WTC11 (cell line): ENCODE results near the gene RPS6KL1. TPM values are rescaled to one million over a fixed set of nuclear protein-coding genes. Genes with fewer than 3 reads are reported as not detected.

Experiments
- total RNA-seq: library from RNA; stranded (reverse); gene quantifications from 3 replicates; pipeline ENCODE4 v1.2.3, GENCODE V29; 2021

The RPS6KL1 gene
- total RNA-seq, 1 experiment from 2014 or later: 10.6 TPM

Other genes with a start within 250 kb of the RPS6KL1 start
- gene AREL1, start 210.2 kb downstream of the RPS6KL1 start, total RNA-seq: 32.4 to 37.0 TPM (median 32.7 TPM) in 3 replicates
- 59.4 to 62.2 TPM (median 61.6 TPM) in 3 replicates for gene FCF1, start 210.1 kb downstream of the RPS6KL1 start, total RNA-seq
- gene YLPM1, start 159.9 kb downstream of the RPS6KL1 start, total RNA-seq: 65.6 to 67.1 TPM (median 66.6 TPM) in 3 replicates
- gene PROX2, start 47.1 kb downstream of the RPS6KL1 start, total RNA-seq: 0.04 to 0.27 TPM in 2 of 3 replicates, not detected in the other
- gene DLST, start 41.3 kb downstream of the RPS6KL1 start, total RNA-seq: 112 to 121 TPM (median 119 TPM) in 3 replicates
- gene PGF, start 32.3 kb upstream of the RPS6KL1 start, total RNA-seq: 5.0 to 6.7 TPM (median 6.5 TPM) in 3 replicates
- gene EIF2B2, start 79.7 kb upstream of the RPS6KL1 start, total RNA-seq: 46.0 to 50.7 TPM (median 50.5 TPM) in 3 replicates
- 16.7 to 18.3 TPM (median 18.2 TPM) in 3 replicates for gene MLH3, start 128.2 kb upstream of the RPS6KL1 start, total RNA-seq
- gene ACYP1, start 140.8 kb upstream of the RPS6KL1 start, total RNA-seq: 22.4 to 26.6 TPM (median 23.0 TPM) in 3 replicates
- 1.3 to 1.8 TPM (median 1.6 TPM) in 3 replicates for gene ZC2HC1C, start 146.4 kb upstream of the RPS6KL1 start, total RNA-seq
- gene NEK9, start 203.8 kb upstream of the RPS6KL1 start, total RNA-seq: 50.8 to 60.5 TPM (median 59.1 TPM) in 3 replicates